ENCODE measurements around the gene C13orf46. TPM values are rescaled to one million over a fixed set of nuclear protein-coding genes. Genes with fewer than 3 reads are reported as not detected.

Gene C13orf46
- total RNA-seq, 1 donor = under 0.01 TPM

DNA sequence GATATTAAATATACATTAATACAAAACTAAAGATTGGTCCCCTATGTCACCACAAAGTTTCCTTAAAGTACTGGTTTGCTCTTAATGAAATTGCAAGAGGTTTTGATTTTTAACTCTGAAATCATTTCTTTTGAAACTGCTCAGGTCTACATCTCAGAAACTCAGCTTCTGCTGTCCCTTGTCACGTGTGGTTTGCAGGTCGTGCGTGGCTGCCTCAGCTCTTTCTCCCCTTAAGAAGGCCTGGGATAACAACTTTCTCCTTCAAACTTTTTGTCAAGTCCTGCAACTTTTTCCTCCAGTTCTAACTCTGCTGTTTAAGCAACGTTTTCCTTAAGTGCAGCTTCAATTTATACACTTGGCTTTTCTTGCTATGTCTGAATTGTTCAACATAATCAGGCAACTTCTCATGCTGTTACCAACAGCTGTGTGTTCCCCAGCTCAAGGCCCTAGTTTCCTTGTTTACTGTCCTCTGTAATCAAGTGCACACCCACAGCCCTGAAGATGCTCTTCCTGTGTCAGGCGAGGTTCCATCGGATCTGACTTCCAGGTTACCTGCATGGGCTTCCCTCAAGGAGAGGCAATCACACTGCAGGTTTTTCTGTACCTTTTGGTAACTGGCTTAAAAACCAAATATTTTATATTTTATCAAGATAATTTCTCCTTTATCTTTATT lies 13.5 kb downstream of the C13orf46 start:
- DNase-seq (ENCODE audit: low read depth) = no peak
- no peak overlapping the region for H3K4me3 ChIP-seq (ENCODE audit: low read depth, low read length)
- TF ChIP-seq, protein P1, sequence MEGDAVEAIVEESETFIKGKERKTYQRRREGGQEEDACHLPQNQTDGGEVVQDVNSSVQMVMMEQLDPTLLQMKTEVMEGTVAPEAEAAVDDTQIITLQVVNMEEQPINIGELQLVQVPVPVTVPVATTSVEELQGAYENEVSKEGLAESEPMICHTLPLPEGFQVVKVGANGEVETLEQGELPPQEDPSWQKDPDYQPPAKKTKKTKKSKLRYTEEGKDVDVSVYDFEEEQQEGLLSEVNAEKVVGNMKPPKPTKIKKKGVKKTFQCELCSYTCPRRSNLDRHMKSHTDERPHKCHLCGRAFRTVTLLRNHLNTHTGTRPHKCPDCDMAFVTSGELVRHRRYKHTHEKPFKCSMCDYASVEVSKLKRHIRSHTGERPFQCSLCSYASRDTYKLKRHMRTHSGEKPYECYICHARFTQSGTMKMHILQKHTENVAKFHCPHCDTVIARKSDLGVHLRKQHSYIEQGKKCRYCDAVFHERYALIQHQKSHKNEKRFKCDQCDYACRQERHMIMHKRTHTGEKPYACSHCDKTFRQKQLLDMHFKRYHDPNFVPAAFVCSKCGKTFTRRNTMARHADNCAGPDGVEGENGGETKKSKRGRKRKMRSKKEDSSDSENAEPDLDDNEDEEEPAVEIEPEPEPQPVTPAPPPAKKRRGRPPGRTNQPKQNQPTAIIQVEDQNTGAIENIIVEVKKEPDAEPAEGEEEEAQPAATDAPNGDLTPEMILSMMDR (IDR thresholded peaks at IDR 0.05; ENCODE audit: insufficient read depth, low read depth, low read length) = no peak

DNA sequence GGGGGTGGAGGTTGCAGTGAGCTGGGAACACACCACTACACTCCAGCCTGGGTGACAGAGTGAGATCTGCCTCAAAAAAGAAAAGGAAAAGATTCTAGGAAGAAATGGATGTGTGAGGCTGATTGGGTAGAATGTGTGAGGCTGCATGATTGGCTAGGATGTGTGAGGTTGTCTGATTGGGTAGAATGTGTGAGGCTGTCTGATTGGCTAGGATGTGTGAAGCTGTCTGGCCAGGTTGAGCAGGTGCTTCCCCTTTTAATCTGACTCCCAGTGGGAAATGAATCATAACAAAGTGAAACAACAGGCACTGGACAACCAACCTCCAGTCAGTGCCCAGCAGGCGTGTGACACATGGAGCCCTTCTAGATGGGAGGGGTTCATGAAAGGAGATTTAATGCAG lies 14.7 kb downstream of the C13orf46 start:
- TF ChIP-seq, protein P1 (IDR thresholded peaks at IDR 0.05; ENCODE audit: insufficient read depth, low read depth, low read length) = no peak
- no peak overlapping the region for H3K4me3 ChIP-seq (ENCODE audit: low read depth, low read length)
- DNase-seq (ENCODE audit: low read depth) = no peak

DNA sequence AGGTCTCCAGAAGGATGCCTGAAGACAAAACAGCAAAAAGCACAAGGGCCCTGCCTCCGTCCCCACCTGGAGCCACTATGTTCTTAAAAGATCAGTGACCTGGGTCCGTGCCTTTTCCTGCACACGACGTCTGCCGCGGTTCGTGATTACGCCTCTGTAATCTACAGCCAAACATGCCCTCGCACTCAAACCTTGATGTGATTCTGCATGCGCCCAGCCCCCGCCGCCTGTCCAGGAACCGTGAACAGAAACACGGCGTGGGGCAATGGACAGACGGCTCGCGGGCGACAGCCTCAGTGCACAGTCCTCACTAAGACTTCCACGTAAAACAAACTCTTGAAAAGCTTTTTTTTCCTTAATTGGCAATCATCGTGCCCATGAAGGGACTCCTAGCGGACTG lies 15.5 kb downstream of the C13orf46 start:
- TF ChIP-seq, protein P1 (IDR thresholded peaks at IDR 0.05; ENCODE audit: insufficient read depth, low read depth, low read length) = no peak
- DNase-seq (ENCODE audit: low read depth) = no peak
- H3K4me3 ChIP-seq (ENCODE audit: low read depth, low read length) = no peak overlapping the region

DNA sequence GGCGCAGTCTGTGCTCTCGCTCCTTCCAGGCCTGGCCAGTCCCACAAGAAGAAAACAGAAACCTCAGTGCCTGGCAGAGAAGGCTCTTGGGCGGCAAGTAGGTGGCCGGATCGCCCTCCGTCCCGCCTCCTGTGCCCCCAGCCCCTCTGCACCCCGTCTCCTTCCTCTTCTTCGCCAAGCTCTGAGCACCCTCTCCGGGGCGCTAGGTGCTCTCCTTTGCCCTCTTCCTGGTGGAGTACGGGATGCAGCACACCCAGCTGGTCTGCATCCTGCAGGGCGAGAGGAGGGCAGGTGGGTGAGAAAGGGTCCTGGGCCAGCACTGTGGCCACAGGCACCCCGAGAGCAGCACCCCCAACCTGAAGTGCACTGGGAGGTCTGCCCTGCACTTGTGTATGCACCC lies 17.3 kb downstream of the C13orf46 start:
- TF ChIP-seq, protein P1 (IDR thresholded peaks at IDR 0.05; ENCODE audit: insufficient read depth, low read depth, low read length) = no peak
- no peak overlapping the region for H3K4me3 ChIP-seq (ENCODE audit: low read depth, low read length)
- no peak for DNase-seq (ENCODE audit: low read depth)

DNA sequence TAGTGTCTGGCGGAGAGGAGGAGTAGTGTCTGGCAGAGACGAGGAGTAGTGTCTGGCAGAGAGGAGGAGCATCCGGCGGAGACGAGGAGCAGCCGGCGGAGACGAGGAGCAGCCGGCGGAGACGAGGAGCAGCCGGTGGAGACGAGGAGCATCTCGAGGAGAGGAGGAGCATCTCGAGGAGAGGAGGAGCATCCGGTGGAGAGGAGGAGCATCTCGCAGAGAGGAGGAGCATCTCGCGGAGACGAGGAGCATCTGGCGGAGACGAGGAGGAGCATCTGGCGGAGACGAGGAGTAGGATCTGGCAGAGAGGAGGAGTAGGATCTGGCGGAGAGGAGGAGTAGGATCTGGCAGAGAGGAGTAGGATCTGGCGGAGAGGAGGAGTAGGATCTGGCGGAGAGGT lies 18.2 kb downstream of the C13orf46 start:
- H3K4me3 ChIP-seq (ENCODE audit: low read depth, low read length) = no peak overlapping the region
- DNase-seq (ENCODE audit: low read depth) = no peak
- TF ChIP-seq, protein P1 (IDR thresholded peaks at IDR 0.05; ENCODE audit: insufficient read depth, low read depth, low read length) = no peak

DNA sequence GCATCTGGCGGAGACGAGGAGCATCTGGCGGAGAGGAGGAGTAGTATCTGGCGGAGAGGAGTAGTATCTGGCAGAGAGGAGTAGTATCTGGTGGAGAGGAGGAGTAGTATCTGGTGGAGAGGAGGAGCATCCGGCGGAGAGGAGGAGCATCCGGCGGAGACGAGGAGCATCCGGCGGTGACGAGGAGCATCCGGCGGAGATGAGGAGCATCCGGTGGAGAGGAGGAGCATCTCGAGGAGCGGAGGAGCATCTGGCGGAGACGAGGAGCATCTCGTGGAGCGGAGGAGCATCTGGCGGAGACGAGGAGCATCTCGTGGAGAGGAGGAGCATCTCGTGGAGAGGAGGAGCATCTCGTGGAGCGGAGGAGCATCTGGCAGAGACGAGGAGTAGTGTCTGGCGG lies 18.6 kb downstream of the C13orf46 start:
- no peak overlapping the region for H3K4me3 ChIP-seq (ENCODE audit: low read depth, low read length)
- TF ChIP-seq, protein P1 (IDR thresholded peaks at IDR 0.05; ENCODE audit: insufficient read depth, low read depth, low read length) = no peak
- DNase-seq (ENCODE audit: low read depth) = no peak
